Endodermal cell (in vitro differentiated cells): ENCODE measurements around the gene SFXN3. TPM values are rescaled to one million over a fixed set of nuclear protein-coding genes. Genes with fewer than 3 reads are reported as not detected.

Source experiments
- DNase-seq: peaks from one replicate; pipeline ENCODE4 v3.0.0-alpha.2; 2017
- H3K27ac ChIP-seq: 2 replicates; pipeline ENCODE4 v1.5.1; 2013; ENCODE audit warnings: mild to moderate bottlenecking, low read depth, low read length, moderate library complexity
- H3K27me3 ChIP-seq: 2 replicates; pipeline ENCODE4 v1.6.1; 2013; ENCODE audit warnings: mild to moderate bottlenecking, low read length, moderate library complexity; ENCODE audit not compliant: insufficient read depth, control insufficient read depth, poor library complexity, severe bottlenecking
- H3K36me3 ChIP-seq: 2 replicates; pipeline ENCODE4 v1.7.0; 2013; ENCODE audit warnings: mild to moderate bottlenecking, low read length, moderate library complexity; ENCODE audit not compliant: control insufficient read depth, insufficient read depth
- H3K4me1 ChIP-seq: one replicate; pipeline ENCODE4 v1.7.0; 2013; ENCODE audit warnings: low read length; ENCODE audit not compliant: control insufficient read depth, insufficient read depth
- H3K4me3 ChIP-seq: 2 replicates; pipeline ENCODE4 v1.5.1; 2013; ENCODE audit warnings: mild to moderate bottlenecking, low read length, moderate library complexity
- H3K9ac ChIP-seq: 2 replicates; pipeline ENCODE4 v1.6.1; 2013; ENCODE audit warnings: mild to moderate bottlenecking, low read length, moderate library complexity; ENCODE audit not compliant: poor library complexity, severe bottlenecking; ENCODE audit errors: extremely low read depth
- H3K9me3 ChIP-seq: 2 replicates; pipeline ENCODE4 v1.6.1; 2013; ENCODE audit warnings: mild to moderate bottlenecking, low read length, moderate library complexity; ENCODE audit not compliant: control insufficient read depth
- H3K27ac Mint-ChIP-seq: 2 replicates; pipeline ENCODE4 v1.8.0; 2020; ENCODE audit warnings: mixed read lengths
- H3K27me3 Mint-ChIP-seq: 2 replicates; pipeline ENCODE4 v1.8.0; 2021; ENCODE audit warnings: mild to moderate bottlenecking, mixed read lengths; ENCODE audit not compliant: insufficient read depth
- H3K36me3 Mint-ChIP-seq: 2 replicates; pipeline ENCODE4 v1.8.0; 2020; ENCODE audit warnings: low read depth, mixed read lengths
- H3K4me1 Mint-ChIP-seq: 2 replicates; pipeline ENCODE4 v1.8.0; 2020; ENCODE audit warnings: mixed read lengths
- H3K4me3 Mint-ChIP-seq: 2 replicates; pipeline ENCODE4 v1.8.0; 2020; ENCODE audit warnings: mild to moderate bottlenecking, moderate library complexity, mixed read lengths
- H3K9me3 Mint-ChIP-seq: 2 replicates; pipeline ENCODE4 v1.8.0; 2020; ENCODE audit warnings: mild to moderate bottlenecking, mixed read lengths
- CTCF ChIP-seq: fragments of 200-600 bp; sonication (generic); conservative IDR thresholded peaks from 2 replicates; pipeline ENCODE4 v1.5.0; 2021; ENCODE audit warnings: antibody characterized with exemption, mild to moderate bottlenecking
- WGBS, 2 experiments: methylation state at CpG; one replicate each; pipeline versions ENCODE4 v1.1.5 to v1.1.7; 2013; ENCODE audit warnings: missing lambda C conversion rate in 2 of 2, mixed read lengths in 1 of 2; ENCODE audit not compliant: insufficient coverage in 1 of 2, insufficient read length in 1 of 2; 5-methylcytosine and 5-hydroxymethylcytosine counted together
- total RNA-seq, 2 donors: library from RNA; stranded (reverse); fragmentation: NEBNext Ultra II Directional in 1 of 2; extraction: Animal tissue kit (Norgen Biotek cat#: 25700) in 1 of 2; gene quantifications; 2 replicates in 1 of 2; 3 replicates in 1 of 2; pipeline ENCODE4 v1.2.1, GENCODE V29; 2021

The SFXN3 gene
- total RNA-seq, 2 donors from 2014 or later, result 1.8 to 2.1 TPM

GRCh38 chr10:101021692-101022251 lies 9.3 kb upstream of the SFXN3 start:
- no peak for TF ChIP-seq CTCF
- DNase-seq, result no peak
- H3K4me1 Mint-ChIP-seq, result peaks cover 5% of the 10 kb centered on the region
- H3K4me3 Mint-ChIP-seq, result no peak overlapping the region
- no peaks in the 10 kb centered on the region for H3K4me1 ChIP-seq
- no peak overlapping the region for H3K27ac ChIP-seq
- no peaks in the 10 kb centered on the region for H3K36me3 Mint-ChIP-seq
- no peaks in the 10 kb centered on the region for H3K9me3 ChIP-seq
- no peak overlapping the region for H3K9ac ChIP-seq
- 88% methylated on average over 7 to 11 of the region's 11 CpGs for WGBS, 2 experiments
- H3K27ac Mint-ChIP-seq, result no peak overlapping the region
- peaks cover 46% of the 10 kb centered on the region for H3K27me3 Mint-ChIP-seq
- H3K4me3 ChIP-seq, result no peak overlapping the region
- H3K9me3 Mint-ChIP-seq, result no peaks in the 10 kb centered on the region
- no peaks in the 10 kb centered on the region for H3K36me3 ChIP-seq
- H3K27me3 ChIP-seq, result peaks cover 46% of the 10 kb centered on the region

GRCh38 chr10:101022967-101023705 lies 7.9 kb upstream of the SFXN3 start:
- TF ChIP-seq CTCF, result no peak
- H3K4me1 Mint-ChIP-seq, result peaks cover 13% of the 10 kb centered on the region
- H3K36me3 Mint-ChIP-seq, result no peaks in the 10 kb centered on the region
- Histone ChIP-seq H3K36me3 (no peaks in the 10 kb centered on the region), H3K9me3 (no peaks in the 10 kb centered on the region), H3K27ac (no peak overlapping the region), H3K27me3 (peaks cover 32% of the 10 kb centered on the region), H3K4me1 (no peaks in the 10 kb centered on the region), H3K4me3 (no peak overlapping the region), H3K9ac (no peak overlapping the region)
- WGBS, 2 experiments, result 94 to 98% methylated on average over 7 to 14 of the region's 15 CpGs
- no peak overlapping the region for H3K4me3 Mint-ChIP-seq
- H3K27ac Mint-ChIP-seq, result no peak overlapping the region
- DNase-seq, result no peak
- no peaks in the 10 kb centered on the region for H3K9me3 Mint-ChIP-seq
- H3K27me3 Mint-ChIP-seq, result peaks cover 43% of the 10 kb centered on the region

GRCh38 chr10:101027106-101027720 lies 3.8 kb upstream of the SFXN3 start:
- Histone ChIP-seq H3K4me1 (peaks cover 4% of the 10 kb centered on the region), H3K27ac (no peak overlapping the region), H3K4me3 (no peak overlapping the region), H3K9ac (no peak overlapping the region), H3K9me3 (no peaks in the 10 kb centered on the region), H3K27me3 (peaks cover 23% of the 10 kb centered on the region), H3K36me3 (no peaks in the 10 kb centered on the region)
- H3K27ac Mint-ChIP-seq, result no peak overlapping the region
- H3K36me3 Mint-ChIP-seq, result no peaks in the 10 kb centered on the region
- peaks cover 25% of the 10 kb centered on the region for H3K4me1 Mint-ChIP-seq
- TF ChIP-seq CTCF, result no peak
- DNase-seq, result no peak
- 77 to 80% methylated on average over 6 to 9 of the region's 10 CpGs for WGBS, 2 experiments
- H3K4me3 Mint-ChIP-seq, result no peak overlapping the region
- H3K27me3 Mint-ChIP-seq, result peaks cover 43% of the 10 kb centered on the region
- no peaks in the 10 kb centered on the region for H3K9me3 Mint-ChIP-seq
